ENCODE data around the gene ZBTB24. TPM values are rescaled to one million over a fixed set of nuclear protein-coding genes. Genes with fewer than 3 reads are reported as not detected.

ZBTB24 gene
- total and polyA plus RNA-seq, 4 donors, result 2.9 to 13.9 (median 6.0) TPM

DNA sequence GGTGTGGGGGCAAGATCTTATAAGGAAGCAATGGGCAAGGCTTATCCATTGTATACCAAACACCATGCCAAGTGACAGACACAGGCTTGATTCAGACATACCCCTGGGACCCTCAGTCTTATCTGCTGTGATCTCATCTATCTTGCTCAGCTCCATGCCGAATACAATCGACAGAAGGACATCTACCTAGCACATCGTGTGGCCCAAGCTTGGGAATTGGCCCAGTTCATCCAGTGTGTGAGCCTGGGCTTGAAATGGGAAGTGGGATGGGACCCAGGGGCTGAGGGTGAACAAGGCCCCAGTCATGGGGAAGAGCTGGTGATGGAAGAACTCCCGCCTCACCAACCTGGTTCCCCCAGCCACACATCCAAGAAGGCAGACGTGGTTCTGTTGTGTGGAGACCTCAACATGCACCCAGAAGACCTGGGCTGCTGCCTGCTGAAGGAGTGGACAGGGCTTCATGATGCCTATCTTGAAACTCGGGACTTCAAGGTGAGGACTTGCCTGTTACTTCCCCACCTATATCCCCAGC, 40.6 kb downstream of the ZBTB24 start:
- no peak overlapping the region for H3K9ac ChIP-seq (ENCODE audit: insufficient read depth in 1 of 2, low read length in 2 of 2)
- 94 to 97% methylated on average over 6 of the region's 6 CpGs for WGBS, 2 donors
- no peaks in the 10 kb centered on the region for H3K9me3 ChIP-seq (ENCODE audit: control insufficient read depth in 4 of 4, insufficient read depth in 3 of 4, low read length in 3 of 4)
- H3K4me3 ChIP-seq, result no peak overlapping the region
- peaks cover 4 to 18% (median 5%) of the 10 kb centered on the region in 5 donors for H3K4me1 ChIP-seq (ENCODE audit: control insufficient read depth in 5 of 5, insufficient read depth in 5 of 5, low read length in 5 of 5)
- H3K36me3 ChIP-seq (ENCODE audit: control insufficient read depth in 4 of 4, insufficient read depth in 4 of 4, low read length in 4 of 4), result peaks cover 0 to 39% (median 14%) of the 10 kb centered on the region in 4 donors
- H3K27me3 ChIP-seq (ENCODE audit: control insufficient read depth in 3 of 3, insufficient read depth in 3 of 3, low read length in 2 of 3), result no peaks in the 10 kb centered on the region
- no peak for DNase-seq
- no peak for ATAC-seq (ENCODE audit: insufficient read depth, low FRiP score)
- no peak overlapping the region for H3K27ac ChIP-seq (ENCODE audit: low read depth in 1 of 2, low read length in 1 of 2)
- TF ChIP-seq CTCF (IDR thresholded peaks at IDR 0.05; ENCODE audit: control extremely low read depth, extremely low read depth), result no peak

- Histone ChIP-seq H3K9me3 (ENCODE audit: control insufficient read depth in 4 of 4, insufficient read depth in 3 of 4, low read length in 3 of 4) (no peaks in the 10 kb centered on the region), H3K27ac (ENCODE audit: low read depth in 1 of 2, low read length in 1 of 2) (peak overlapping the region; percentile 81 to 96), H3K4me1 (ENCODE audit: control insufficient read depth in 5 of 5, insufficient read depth in 5 of 5, low read length in 5 of 5) (peaks cover 4 to 18% (median 5%) of the 10 kb centered on the region in 5 donors), H3K27me3 (ENCODE audit: control insufficient read depth in 3 of 3, insufficient read depth in 3 of 3, low read length in 2 of 3) (no peaks in the 10 kb centered on the region), H3K9ac (ENCODE audit: insufficient read depth in 1 of 2, low read length in 2 of 2) (peak overlapping the region; percentile 68 to 79), H3K36me3 (ENCODE audit: control insufficient read depth in 4 of 4, insufficient read depth in 4 of 4, low read length in 4 of 4) (peaks cover 0 to 35% (median 8%) of the 10 kb centered on the region in 4 donors), H3K4me3 (peak overlapping the region; percentile 83)
- DNase-seq (peak; percentile 60 to 71 (median 70)), ATAC-seq (ENCODE audit: insufficient read depth, low FRiP score) (peak; percentile 7)
- WGBS, 2 donors, result 1 to 2% methylated on average over 30 to 31 of the region's 31 CpGs
- TF ChIP-seq CTCF (IDR thresholded peaks at IDR 0.05; ENCODE audit: control extremely low read depth, extremely low read depth), result no peak
Observed at GRCh38 chr6:109441069-109441816, 41.8 kb downstream of the ZBTB24 start.

DNA sequence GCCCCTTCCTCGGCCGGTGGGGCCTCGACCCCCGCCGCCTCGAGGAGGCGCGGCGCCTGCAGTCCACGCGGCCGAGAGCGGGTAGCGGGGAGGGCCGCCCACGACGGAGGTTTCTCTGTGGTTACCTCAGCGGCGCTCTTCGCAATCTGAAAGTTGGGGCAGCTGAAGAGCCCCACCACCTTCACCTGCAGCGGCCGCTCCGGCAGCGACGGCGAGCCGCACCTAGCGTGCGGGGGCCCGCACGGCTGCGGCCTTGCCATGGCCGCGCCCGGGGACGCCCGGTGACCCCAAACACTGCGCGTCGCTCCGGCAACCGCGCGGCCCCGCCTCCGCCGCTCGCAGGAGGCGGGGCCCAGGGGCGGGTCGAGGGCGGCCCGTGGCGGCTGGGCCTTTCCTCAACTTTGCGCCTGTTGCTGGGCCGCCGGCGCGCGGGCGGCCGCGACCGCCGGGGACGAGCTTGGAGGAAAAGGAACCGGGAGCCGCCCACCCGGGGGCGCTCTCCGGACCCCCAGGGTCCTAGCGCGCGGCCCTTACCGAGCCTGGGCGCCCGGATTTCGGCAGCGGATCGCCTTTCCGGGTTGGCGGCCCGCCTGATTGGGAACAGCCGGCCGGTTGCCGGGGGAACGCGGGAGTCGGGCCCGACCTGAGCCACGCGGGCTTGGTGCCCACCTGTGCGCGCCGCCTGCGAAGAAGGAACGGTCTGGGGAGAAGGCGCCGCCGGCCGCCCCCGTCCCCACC, 42.5 kb downstream of the ZBTB24 start, which contains the start of the genes PPIL6 and SMPD2:
Gene PPIL6, minus strand, starts transcription at position 298 of the 738 bp plus-strand sequence. Its CDS starts 38 bp downstream, at position 260.
Gene SMPD2, plus strand, starts transcription at position 394 of the 738 bp plus-strand sequence. CDS start 398 bp downstream, outside the sequence.
- WGBS, 2 donors, result 0 to 1% methylated on average over 74 to 102 of the region's 102 CpGs
- Histone ChIP-seq H3K9ac (ENCODE audit: insufficient read depth in 1 of 2, low read length in 2 of 2) (peak within 1 kb of the TSS; percentile 79 to 93), H3K27ac (ENCODE audit: low read depth in 1 of 2, low read length in 1 of 2) (peak within 1 kb of the TSS; percentile 81 to 97), H3K27me3 (ENCODE audit: control insufficient read depth in 3 of 3, insufficient read depth in 3 of 3, low read length in 2 of 3) (no peaks in the 10 kb centered on the region), H3K36me3 (ENCODE audit: control insufficient read depth in 4 of 4, insufficient read depth in 4 of 4, low read length in 4 of 4) (peaks cover 0 to 27% (median 5%) of the 10 kb centered on the region in 4 donors), H3K4me3 (peak within 1 kb of the TSS; percentile 83), H3K4me1 (ENCODE audit: control insufficient read depth in 5 of 5, insufficient read depth in 5 of 5, low read length in 5 of 5) (peaks cover 4 to 18% (median 5%) of the 10 kb centered on the region in 5 donors), H3K9me3 (ENCODE audit: control insufficient read depth in 4 of 4, insufficient read depth in 3 of 4, low read length in 3 of 4) (no peaks in the 10 kb centered on the region)
- no peak for TF ChIP-seq CTCF (IDR thresholded peaks at IDR 0.05; ENCODE audit: control extremely low read depth, extremely low read depth)
- ATAC-seq (ENCODE audit: insufficient read depth, low FRiP score), result peak; percentile 94
- DNase-seq, result peak; percentile 95 to 97 (median 95)

Measured in lung (tissue), 12 donors.